Measurements from ENCODE around the gene SLCO2B1.
A peak's percentile ranks its signal among the peaks of the same experiment; 100 is the strongest.

The SLCO2B1 gene

DNA sequence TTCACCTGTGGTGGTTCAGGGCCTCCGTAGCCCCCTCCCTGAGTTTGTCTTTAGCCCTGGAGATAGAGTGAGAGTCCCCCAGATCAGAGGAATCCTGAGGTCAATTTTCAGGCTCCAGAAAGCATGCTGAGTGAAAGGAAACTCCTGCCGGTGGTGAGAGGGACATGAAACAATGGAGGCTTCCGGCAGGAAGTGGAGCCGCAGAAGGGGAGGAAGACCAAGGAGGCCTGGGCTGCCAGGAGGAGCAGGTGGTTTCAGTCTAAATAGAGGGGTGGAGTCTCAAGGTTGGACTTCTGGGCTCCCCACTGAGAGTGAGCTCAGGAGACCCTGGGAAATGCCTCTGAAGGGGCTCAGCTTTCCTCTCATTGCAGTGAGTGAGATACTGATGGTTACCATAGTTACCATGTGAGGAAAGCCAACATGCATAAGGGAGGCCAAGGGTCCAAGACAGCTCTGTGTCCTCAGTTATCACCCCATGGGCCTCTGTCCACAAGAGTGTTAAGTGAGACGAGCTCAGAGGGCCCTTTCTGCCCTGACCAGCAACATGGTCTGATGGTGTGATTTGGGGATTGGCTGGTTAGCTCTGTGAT lies 10.7 kb downstream of the SLCO2B1 start:
- DNase-seq (ENCODE audit: low spot score), result no peak

DNA sequence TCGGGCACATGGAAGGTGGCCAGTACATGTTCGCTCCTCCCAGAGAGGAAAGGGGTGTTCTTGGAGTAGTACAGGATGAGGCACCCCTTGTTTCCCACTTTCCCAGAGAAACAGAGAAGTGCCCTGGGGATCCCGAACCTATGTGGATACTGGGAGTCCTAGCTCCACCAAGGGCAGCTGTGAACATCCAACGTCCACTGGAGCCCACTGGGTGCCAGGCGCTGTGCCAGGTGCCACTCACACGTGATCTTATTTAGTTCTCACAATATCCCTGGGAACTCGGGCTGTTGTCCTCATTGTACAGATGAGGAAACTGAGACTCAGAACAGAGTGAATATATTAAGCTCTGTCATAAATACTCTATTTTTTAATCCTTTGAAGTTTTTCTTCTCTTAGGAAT lies 12.0 kb downstream of the SLCO2B1 start:
- no peak for DNase-seq (ENCODE audit: low spot score)

GRCh38 chr11:75163921-75164849 lies 13.3 kb downstream of the SLCO2B1 start:
- DNase-seq (ENCODE audit: low spot score), result no peak

GRCh38 chr11:75165721-75166120 lies 14.8 kb downstream of the SLCO2B1 start:
- DNase-seq (ENCODE audit: low spot score), result no peak

DNA sequence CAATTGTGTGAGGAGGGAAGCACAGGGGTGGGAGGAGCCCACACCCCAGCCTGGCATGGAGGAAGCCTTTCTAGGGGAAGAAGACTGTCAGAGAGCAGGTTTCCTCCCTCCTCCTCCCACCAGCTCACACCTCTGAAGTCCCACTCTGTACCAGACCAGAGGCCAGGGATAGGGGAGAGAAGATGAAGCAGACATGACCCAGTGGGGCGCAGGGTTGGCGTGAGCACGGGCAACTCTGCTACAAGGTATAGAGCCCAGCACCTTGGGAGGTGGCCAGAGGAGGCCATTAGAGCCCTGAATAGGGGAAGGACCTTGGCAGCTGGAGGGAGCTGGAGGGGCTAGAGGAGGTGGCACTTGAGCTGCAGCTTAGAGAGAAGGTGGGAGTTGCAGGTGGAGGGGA lies 15.9 kb downstream of the SLCO2B1 start:
- DNase-seq (ENCODE audit: low spot score), result no peak

- no peak for DNase-seq (ENCODE audit: low spot score)
These were observed 16.7 kb downstream of the SLCO2B1 start for GRCh38 chr11:75167617-75168016.

- DNase-seq (ENCODE audit: low spot score), result no peak
These were observed 18.4 kb downstream of the SLCO2B1 start for GRCh38 chr11:75169101-75169885.

- DNase-seq (ENCODE audit: low spot score), result no peak
These were observed 19.8 kb downstream of the SLCO2B1 start for GRCh38 chr11:75170516-75171201.

GRCh38 chr11:75173336-75173735 lies 22.4 kb downstream of the SLCO2B1 start:
- DNase-seq (ENCODE audit: low spot score), result no peak

- peak; percentile 51 for DNase-seq (ENCODE audit: low spot score)
These were observed 24.0 kb downstream of the SLCO2B1 start for GRCh38 chr11:75174781-75175370.

DNA sequence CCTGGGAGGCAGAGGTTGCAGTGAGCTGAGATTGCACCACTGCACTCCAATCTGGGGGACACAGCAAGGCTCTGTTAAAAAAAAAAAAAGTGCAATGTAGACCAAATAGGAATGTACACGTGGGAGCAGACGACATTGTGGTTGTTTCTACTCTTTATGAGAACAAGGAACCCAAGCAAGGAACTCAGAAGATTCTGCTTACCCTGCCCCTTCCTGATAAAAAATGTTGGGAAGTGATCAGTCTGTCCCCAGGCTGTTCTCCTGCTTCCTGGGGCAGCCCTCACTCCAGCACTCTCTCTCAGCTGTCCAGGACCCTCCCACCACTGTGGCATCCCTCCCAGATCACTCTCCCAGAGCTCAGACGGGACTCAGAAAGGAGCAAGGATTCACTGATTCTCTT lies 31.8 kb downstream of the SLCO2B1 start:
- no peak for DNase-seq (ENCODE audit: low spot score)

DNA sequence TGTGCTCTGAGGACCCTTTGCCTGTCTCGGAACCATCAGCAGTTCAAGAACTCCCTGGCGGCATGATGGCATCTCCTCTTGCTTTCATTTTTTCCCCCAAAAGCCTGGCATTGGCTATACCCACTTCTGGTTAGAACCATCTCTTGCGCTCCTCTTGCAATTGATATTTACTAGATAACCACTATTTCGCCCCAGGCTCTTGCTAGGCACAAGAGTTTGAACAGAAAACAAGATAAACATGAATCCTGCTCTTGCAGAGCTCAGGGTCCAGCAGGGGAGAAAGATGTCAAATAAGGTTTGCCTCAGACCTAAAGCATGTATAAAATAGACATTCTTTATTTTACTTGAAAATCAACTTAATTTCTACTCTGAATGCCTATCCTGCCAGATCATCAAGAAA lies 33.1 kb downstream of the SLCO2B1 start:
- no peak for DNase-seq (ENCODE audit: low spot score)

DNA sequence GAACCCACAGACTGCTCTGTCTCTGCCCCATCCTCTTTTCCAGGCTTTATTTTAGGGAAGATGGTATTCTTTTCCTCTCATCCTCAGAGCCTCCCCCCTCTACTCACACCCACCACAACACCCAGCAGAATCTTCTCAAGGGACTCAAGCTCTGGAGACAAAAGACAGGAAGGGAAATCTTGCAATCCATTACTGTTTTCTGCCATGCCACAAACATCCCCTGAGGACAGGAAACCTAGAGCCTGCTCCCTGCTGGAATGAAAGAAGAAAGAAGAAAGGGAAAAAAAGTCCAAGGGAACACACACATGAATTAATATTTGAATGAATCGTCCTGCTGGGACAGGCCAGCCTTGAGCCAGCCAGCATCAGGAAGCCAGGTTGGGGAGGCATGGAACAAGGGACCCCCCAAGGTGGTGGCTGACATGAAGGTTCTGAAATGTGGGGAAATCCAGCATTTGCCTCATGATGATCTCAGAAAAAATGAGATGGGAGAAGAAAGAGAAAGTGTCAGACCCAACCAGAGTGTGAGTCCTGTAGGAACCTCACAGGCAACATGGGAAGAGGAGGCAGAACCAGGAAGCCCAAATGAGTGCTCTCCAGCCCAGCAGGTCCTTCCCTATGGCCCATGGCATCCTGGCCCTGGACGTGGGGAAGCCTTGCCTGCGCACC lies 34.0 kb downstream of the SLCO2B1 start:
- DNase-seq (ENCODE audit: low spot score), result no peak

GRCh38 chr11:75185866-75186265 lies 35.0 kb downstream of the SLCO2B1 start:
- no peak for DNase-seq (ENCODE audit: low spot score)

GRCh38 chr11:75186999-75187398 lies 36.1 kb downstream of the SLCO2B1 start:
- DNase-seq (ENCODE audit: low spot score), result no peak

- peak; percentile 28 for DNase-seq (ENCODE audit: low spot score)
These were observed 37.8 kb downstream of the SLCO2B1 start for GRCh38 chr11:75188671-75189070.

DNA sequence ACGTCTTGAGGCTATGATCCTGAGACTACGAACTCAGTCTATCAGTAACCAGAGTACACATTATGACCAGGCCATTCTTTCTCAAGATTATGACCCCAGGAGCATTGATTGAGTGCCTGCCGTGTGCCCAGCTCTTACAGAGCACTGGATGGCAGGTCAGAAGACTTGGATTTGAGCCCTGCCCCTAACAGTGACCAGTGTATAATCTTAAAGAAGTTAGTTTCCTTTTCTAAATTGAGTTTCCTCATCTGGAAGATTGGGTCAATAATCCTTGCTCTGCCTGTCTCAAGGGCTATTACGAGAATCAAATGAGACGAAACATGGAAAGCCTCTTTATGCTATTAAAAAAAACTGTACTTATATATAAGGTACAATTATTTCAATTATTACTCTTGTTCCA lies 38.2 kb downstream of the SLCO2B1 start:
- DNase-seq (ENCODE audit: low spot score), result no peak

DNA sequence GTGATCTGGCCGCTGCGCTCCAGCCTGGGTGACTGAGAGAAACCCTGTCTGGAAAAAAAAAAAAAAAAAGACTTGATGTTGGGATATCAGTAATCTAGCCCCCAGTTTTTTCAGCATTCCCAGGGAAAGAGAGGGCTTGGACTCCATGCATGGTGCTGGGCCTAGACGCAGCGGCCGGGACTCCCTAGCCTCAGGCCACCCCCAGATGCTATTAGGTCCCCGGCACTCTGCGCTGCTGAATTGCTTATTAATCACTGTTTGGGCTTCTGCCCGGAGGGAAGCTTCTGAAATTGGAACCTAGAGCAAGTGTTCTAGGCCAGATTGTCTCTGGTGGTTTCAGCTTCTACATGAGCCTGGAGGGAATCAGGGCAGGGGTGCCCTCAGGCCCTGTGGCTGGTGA lies 39.0 kb downstream of the SLCO2B1 start:
- DNase-seq (ENCODE audit: low spot score), result no peak

DNA sequence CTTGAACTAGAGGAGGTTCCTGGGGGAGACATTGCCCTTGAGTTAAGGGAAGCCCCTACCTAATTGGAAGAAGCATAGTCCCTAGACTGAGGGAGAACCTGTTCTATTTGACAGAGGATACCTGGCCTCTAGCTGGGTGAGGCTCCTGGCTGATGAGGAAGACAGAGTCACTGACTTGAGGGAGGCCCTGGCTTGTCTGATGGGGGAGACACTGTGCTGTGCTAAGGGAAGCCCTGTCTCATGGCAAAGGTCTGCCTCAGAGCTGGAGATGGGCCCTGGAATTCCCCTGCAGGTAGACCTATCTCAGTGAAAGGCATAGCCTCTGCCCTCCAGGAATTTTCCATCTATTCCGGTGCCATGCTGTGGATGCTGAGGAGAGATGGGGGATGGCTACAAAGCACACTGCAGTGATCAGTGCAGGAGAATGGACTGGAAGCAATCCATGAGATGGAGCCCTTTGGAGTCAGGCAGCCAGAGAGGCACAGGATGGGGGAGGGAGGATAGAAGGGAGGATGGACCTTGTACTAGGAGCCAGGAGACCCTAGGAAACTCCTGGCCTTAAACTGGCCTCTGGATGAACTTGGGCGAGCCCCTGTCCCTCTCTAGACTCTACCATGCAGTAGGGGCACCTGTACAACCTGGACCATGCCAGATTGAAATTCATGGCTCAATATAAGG lies 39.9 kb downstream of the SLCO2B1 start:
- no peak for DNase-seq (ENCODE audit: low spot score)

DNA sequence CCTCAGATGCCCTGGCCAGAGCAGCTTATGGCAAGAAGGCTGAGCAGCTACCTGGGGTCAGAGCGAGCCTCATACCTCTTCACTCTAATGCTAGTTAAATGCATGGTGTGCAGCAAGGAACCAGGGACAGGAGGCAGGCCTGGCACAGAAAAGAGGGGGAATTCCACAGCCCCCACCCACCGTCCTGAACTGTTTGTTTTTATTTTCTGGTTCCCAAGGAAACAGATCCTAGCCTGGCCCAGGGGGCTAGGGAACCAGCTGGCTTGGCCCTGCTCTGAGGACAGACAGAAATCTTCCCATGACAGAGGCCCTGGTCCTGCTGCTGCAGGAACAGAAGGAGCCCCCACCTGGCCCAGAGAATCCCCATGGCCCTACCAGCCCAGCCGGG lies 40.4 kb downstream of the SLCO2B1 start:
- DNase-seq (ENCODE audit: low spot score), result no peak

GRCh38 chr11:75193271-75193670 lies 42.4 kb downstream of the SLCO2B1 start:
- no peak for DNase-seq (ENCODE audit: low spot score)
